Gastrocnemius medialis (tissue), 4 donors: ENCODE measurements around the gene DPCD. TPM values are rescaled to one million over a fixed set of nuclear protein-coding genes. Genes with fewer than 3 reads are reported as not detected.
A peak's percentile ranks its signal among the peaks of the same experiment; 100 is the strongest.

ENCODE experiments used
- ATAC-seq, 2 donors: fragments of 150-250 bp; one replicate each; pipeline ENCODE4 v1.9.1; 2016
- DNase-seq, 2 donors: peaks; one replicate each; pipeline ENCODE4 v3.0.0-alpha.2; 2019
- H3K27ac ChIP-seq, 4 donors: fragments of 200-600 bp; sonication (generic); 1 replicate in 1 of 4; 2 replicates in 3 of 4; pipeline ENCODE4 v1.5.1; 2016 to 2018; ENCODE audit warnings: mild to moderate bottlenecking in 2 of 4, moderate library complexity in 1 of 4
- H3K27me3 ChIP-seq, 3 donors: fragments of 200-600 bp; sonication (generic) in 2 of 3; 1 replicate in 1 of 3; 2 replicates in 2 of 3; pipeline versions ENCODE4 v1.5.1 to v1.6.0; 2016 to 2019; ENCODE audit warnings: mild to moderate bottlenecking in 1 of 3, moderate library complexity in 1 of 3
- H3K36me3 ChIP-seq, 2 donors: fragments of 200-600 bp; sonication (generic) in 1 of 2; one replicate each; pipeline ENCODE4 v1.5.1; 2017 to 2018
- H3K4me1 ChIP-seq, 2 donors: fragments of 200-600 bp; sonication (generic) in 1 of 2; one replicate each; pipeline ENCODE4 v1.5.1; 2016 to 2017; ENCODE audit warnings: mild to moderate bottlenecking in 2 of 2
- H3K4me3 ChIP-seq, 4 donors: fragments of 200-600 bp; sonication (generic) in 3 of 4; 1 replicate in 1 of 4; 2 replicates in 3 of 4; pipeline ENCODE4 v1.5.1; 2016 to 2019; ENCODE audit warnings: mild to moderate bottlenecking in 2 of 4
- H3K9me3 ChIP-seq, 3 donors: fragments of 200-600 bp; sonication (generic) in 2 of 3; 1 replicate in 1 of 3; 2 replicates in 2 of 3; pipeline ENCODE4 v1.5.1; 2016 to 2019
- POLR2A ChIP-seq, 2 donors: fragments of 450-650 bp; IDR thresholded peaks; one replicate each; pipeline ENCODE4 v1.6.1; 2017; ENCODE audit warnings: antibody characterized with exemption in 2 of 2, mild to moderate bottlenecking in 2 of 2, moderate library complexity in 2 of 2
- in situ Hi-C, 4 donors: fragments of 200-750 bp; cut with MboI; loops; one replicate each; pipeline versions ENCODE4 v1.15.0 to v1.8.0; 2017; ENCODE audit warnings: low sequenced_read_pairs in 4 of 4
- intact Hi-C: fragments of 100-400 bp; cut with DNase I; formaldehyde crosslinking; loops from one replicate; pipeline ENCODE4 v1.15.1; 2023; ENCODE audit warnings: low total_unique reads
- total RNA-seq, 4 donors: library from RNA; depleted of rRNA; stranded (reverse); fragments of >200 nt; gene quantifications; one replicate each; pipeline versions ENCODE4 v1.1.0 to v1.2.3, GENCODE V29; 2016
- TF ChIP-seq, protein P1 (sequence below), 5 experiments: fragments of 450-650 bp in 3 of 5; fragments of 200-600 bp in 2 of 5; sonication (generic) in 2 of 5; IDR thresholded peaks in 4 of 5; conservative IDR thresholded peaks in 1 of 5; 1 replicate in 4 of 5; 2 replicates in 1 of 5; pipeline ENCODE4 v1.5.1; 2016 to 2019; ENCODE audit warnings: antibody characterized with exemption in 5 of 5, mild to moderate bottlenecking in 3 of 5, moderate library complexity in 3 of 5

The DPCD gene
- total RNA-seq, 4 donors from 2014 or later: 17.8 to 38.4 (median 22.9) TPM

GRCh38 chr10:101563497-101564040 is 24.6 kb upstream of the DPCD start:
- in situ Hi-C loops (loop anchor here (10.0 to 25.0 kb wide), 4 partner anchors 251 to 349 kb away; no protein-coding TSS in a partner anchor), intact Hi-C loops (no loop called here)
- DNase-seq (no peak), ATAC-seq (no peak)
- Histone ChIP-seq H3K9me3 (no peaks in the 10 kb centered on the region), H3K27ac (no peak overlapping the region), H3K27me3 (peaks cover 19 to 38% (median 34%) of the 10 kb centered on the region in 3 donors), H3K4me3 (no peak overlapping the region), H3K4me1 (peaks cover 0 to 7% of the 10 kb centered on the region in 2 donors), H3K36me3 (no peaks in the 10 kb centered on the region)
- no peak for TF ChIP-seq POLR2A (IDR thresholded peaks at IDR 0.05)
- TF ChIP-seq, protein P1, sequence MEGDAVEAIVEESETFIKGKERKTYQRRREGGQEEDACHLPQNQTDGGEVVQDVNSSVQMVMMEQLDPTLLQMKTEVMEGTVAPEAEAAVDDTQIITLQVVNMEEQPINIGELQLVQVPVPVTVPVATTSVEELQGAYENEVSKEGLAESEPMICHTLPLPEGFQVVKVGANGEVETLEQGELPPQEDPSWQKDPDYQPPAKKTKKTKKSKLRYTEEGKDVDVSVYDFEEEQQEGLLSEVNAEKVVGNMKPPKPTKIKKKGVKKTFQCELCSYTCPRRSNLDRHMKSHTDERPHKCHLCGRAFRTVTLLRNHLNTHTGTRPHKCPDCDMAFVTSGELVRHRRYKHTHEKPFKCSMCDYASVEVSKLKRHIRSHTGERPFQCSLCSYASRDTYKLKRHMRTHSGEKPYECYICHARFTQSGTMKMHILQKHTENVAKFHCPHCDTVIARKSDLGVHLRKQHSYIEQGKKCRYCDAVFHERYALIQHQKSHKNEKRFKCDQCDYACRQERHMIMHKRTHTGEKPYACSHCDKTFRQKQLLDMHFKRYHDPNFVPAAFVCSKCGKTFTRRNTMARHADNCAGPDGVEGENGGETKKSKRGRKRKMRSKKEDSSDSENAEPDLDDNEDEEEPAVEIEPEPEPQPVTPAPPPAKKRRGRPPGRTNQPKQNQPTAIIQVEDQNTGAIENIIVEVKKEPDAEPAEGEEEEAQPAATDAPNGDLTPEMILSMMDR (IDR thresholded peaks at IDR 0.05 in 4 of 5, conservative IDR thresholded peaks at IDR 0.05 in 1 of 5): no peak

- intact Hi-C loops (no loop called here), in situ Hi-C loops (loop anchor here (10.0 to 25.0 kb wide), 4 partner anchors 252 to 350 kb away; no protein-coding TSS in a partner anchor)
- DNase-seq: no peak
Observed at GRCh38 chr10:101564490-101564991, 23.6 kb upstream of the DPCD start.

GRCh38 chr10:101565370-101565900 is 22.7 kb upstream of the DPCD start:
- in situ Hi-C loops: loop anchor here (10.0 to 25.0 kb wide), 4 partner anchors 253 to 351 kb away; no protein-coding TSS in a partner anchor
- Histone ChIP-seq H3K27ac (no peak overlapping the region), H3K9me3 (no peaks in the 10 kb centered on the region), H3K4me1 (peaks cover 6 to 14% of the 10 kb centered on the region in 2 donors), H3K4me3 (no peak overlapping the region), H3K36me3 (no peaks in the 10 kb centered on the region), H3K27me3 (peaks cover 32 to 53% (median 43%) of the 10 kb centered on the region in 3 donors)
- DNase-seq (no peak), ATAC-seq (no peak)
- intact Hi-C loops: no loop called here
- no peak for TF ChIP-seq POLR2A (IDR thresholded peaks at IDR 0.05)
- TF ChIP-seq, protein P1 (IDR thresholded peaks at IDR 0.05 in 4 of 5, conservative IDR thresholded peaks at IDR 0.05 in 1 of 5): no peak

More at GRCh38 chr10:101564490-101564991, 23.6 kb upstream of the DPCD start:
- TF ChIP-seq, protein P1 (IDR thresholded peaks at IDR 0.05 in 4 of 5, conservative IDR thresholded peaks at IDR 0.05 in 1 of 5): no peak
- no peak for TF ChIP-seq POLR2A (IDR thresholded peaks at IDR 0.05)
- Histone ChIP-seq H3K9me3 (no peaks in the 10 kb centered on the region), H3K27ac (no peak overlapping the region), H3K27me3 (peaks cover 28 to 48% (median 38%) of the 10 kb centered on the region in 3 donors), H3K4me1 (peaks cover under 1 to 7% of the 10 kb centered on the region in 2 donors), H3K36me3 (no peaks in the 10 kb centered on the region), H3K4me3 (no peak overlapping the region)
- ATAC-seq: no peak

DNA sequence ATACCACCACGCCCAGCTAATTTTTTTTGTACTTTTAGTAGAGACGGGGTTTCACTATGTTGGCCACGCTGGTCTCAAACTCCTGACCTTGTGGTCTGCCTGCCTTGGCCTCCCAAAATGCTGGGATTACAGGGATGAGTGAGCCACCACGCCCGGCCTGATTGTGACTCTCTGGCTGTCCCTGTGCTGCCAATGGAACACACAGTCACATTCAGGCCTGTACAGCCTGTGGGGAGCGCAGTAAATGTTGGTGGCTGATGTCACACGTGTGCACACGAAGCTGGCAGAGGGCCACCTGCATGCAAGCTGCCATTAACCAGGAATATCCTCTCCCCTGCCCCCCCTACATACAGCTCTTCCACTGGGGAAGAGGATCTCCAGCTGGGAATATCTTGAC is 22.2 kb upstream of the DPCD start:
- no peaks in the 10 kb centered on the region for H3K9me3 ChIP-seq
- peaks cover 32 to 53% (median 43%) of the 10 kb centered on the region in 3 donors for H3K27me3 ChIP-seq
- no peak for ATAC-seq
- no peaks in the 10 kb centered on the region for H3K36me3 ChIP-seq
- TF ChIP-seq, protein P1 (IDR thresholded peaks at IDR 0.05 in 4 of 5, conservative IDR thresholded peaks at IDR 0.05 in 1 of 5): no peak
- TF ChIP-seq POLR2A (IDR thresholded peaks at IDR 0.05): no peak
- H3K27ac ChIP-seq: no peak overlapping the region
- peak overlapping the region in 1 of 4 donors; percentile 13 for H3K4me3 ChIP-seq
- in situ Hi-C loops: loop anchor here (10.0 to 25.0 kb wide), 4 partner anchors 254 to 351 kb away; no protein-coding TSS in a partner anchor
- intact Hi-C loops: no loop called here
- no peak for DNase-seq
- H3K4me1 ChIP-seq: peaks cover 11 to 18% of the 10 kb centered on the region in 2 donors
